Ramos (cell line): ENCODE measurements around the gene GAB3.
"Not testable (repeated sequence)": the region's sequence is repeated elsewhere in the genome, so short reads cannot be mapped to it uniquely, and the experiment has no call there.

ENCODE experiments used
- in situ Hi-C: fragments of 300-500 bp; cut with MboI; formaldehyde crosslinking; loops from one replicate; pipeline ENCODE4 v1.14.3; 2022; ENCODE audit warnings: low sequenced_read_pairs; ENCODE audit not compliant: unreplicated experiment

Gene GAB3

DNA sequence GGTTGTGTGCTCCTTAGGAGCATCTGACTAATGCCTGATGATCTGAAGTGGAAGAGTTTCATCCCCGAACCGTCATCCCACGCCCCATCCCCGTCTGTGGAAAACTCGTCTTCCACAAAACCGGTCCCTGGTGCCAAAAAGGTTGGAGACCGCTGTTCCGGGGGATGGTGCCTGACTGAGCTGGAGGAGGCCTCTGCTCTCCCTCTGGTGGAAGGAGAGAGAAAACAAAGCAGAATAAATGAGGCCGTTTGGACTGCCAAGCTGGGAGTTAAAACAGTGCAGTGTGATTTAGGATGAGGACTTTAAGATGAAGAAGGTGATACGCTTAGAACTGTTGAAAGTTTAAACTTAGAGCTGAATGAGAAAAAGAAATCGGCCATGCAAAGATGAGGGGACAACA, 117.2 kb downstream of the GAB3 start:
- in situ Hi-C loops = not testable (repeated sequence)

DNA sequence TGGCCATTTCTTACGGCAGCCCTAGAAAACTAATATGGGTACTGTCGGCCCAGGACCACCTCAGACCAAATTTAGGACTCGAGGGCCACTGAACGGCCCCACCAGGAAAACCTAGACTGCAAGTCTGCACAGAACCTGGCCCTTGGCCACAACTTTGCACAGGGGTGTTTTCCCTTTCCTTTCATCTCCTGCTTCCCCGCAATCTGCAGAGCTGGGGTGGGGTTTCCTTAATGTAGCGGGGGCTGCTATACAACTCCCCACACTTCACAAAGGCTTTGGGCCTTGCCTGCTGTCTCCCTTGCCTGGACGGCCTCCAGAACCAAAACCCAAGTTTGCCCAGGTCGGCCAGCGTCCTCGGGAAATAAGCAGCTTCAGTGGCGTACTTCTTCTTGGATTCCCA, 119.9 kb downstream of the GAB3 start:
- in situ Hi-C loops = not testable (repeated sequence)

DNA sequence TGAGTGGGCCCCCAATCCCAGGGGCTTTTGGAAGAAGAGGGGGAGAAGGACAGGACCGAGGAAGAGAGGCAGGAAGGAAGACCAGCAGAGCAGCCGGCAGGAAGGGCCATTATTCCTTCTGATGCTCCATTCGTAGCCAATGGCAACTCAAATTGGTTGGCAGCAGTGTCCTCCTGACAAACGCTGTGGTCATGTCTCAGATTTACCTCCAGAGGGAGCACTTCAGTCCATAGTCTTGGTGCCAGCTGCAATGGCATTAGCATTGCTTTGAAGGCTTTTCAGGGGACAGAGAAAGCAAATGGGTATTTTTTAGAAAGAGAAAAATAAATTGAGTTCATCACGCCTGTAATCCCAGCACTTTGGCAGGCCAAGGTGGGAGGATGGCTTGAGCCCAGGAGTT, 121.9 kb downstream of the GAB3 start:
- in situ Hi-C loops = not testable (repeated sequence)
